OCI-LY1 (cell line): ENCODE results near the gene RASGRF2.

ENCODE experiments used
- EZH2 ChIP-seq: fragments of 200-600 bp; sonication (generic), shearing (Covaris generic); IDR thresholded peaks from 2 replicates; pipeline ENCODE4 v1.8.0; 2017; ENCODE audit warnings: borderline replicate concordance, mixed run types, mild to moderate bottlenecking, antibody characterized with exemption, low read length, moderate library complexity, mixed read lengths
- TF ChIP-seq, protein P1 (sequence below): fragments of 200-600 bp; sonication (generic), shearing (Covaris generic); IDR thresholded peaks from 2 replicates; pipeline ENCODE4 v1.5.1; 2017; ENCODE audit warnings: mild to moderate bottlenecking, antibody characterized with exemption, low read length, moderate library complexity, mixed read lengths

GRCh38 chr5:81097713-81098112 is 137.6 kb downstream of the RASGRF2 start:
- TF ChIP-seq, protein P1, sequence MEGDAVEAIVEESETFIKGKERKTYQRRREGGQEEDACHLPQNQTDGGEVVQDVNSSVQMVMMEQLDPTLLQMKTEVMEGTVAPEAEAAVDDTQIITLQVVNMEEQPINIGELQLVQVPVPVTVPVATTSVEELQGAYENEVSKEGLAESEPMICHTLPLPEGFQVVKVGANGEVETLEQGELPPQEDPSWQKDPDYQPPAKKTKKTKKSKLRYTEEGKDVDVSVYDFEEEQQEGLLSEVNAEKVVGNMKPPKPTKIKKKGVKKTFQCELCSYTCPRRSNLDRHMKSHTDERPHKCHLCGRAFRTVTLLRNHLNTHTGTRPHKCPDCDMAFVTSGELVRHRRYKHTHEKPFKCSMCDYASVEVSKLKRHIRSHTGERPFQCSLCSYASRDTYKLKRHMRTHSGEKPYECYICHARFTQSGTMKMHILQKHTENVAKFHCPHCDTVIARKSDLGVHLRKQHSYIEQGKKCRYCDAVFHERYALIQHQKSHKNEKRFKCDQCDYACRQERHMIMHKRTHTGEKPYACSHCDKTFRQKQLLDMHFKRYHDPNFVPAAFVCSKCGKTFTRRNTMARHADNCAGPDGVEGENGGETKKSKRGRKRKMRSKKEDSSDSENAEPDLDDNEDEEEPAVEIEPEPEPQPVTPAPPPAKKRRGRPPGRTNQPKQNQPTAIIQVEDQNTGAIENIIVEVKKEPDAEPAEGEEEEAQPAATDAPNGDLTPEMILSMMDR = no peak
- TF ChIP-seq EZH2 = no peak
